Esophagus (tissue), 2 donors: ENCODE data around the gene VRK3. TPM values are rescaled to one million over a fixed set of nuclear protein-coding genes. Genes with fewer than 3 reads are reported as not detected.
"Not testable (repeated sequence)": the region's sequence is repeated elsewhere in the genome, so short reads cannot be mapped to it uniquely, and the experiment has no call there.

Experiments
- H3K27ac ChIP-seq, 2 donors: one replicate each; pipeline ENCODE4 v1.5.1; 2013; ENCODE audit warnings: low read depth in 2 of 2, mild to moderate bottlenecking in 2 of 2, inconsistent platforms in 1 of 2, low read length in 1 of 2, moderate library complexity in 1 of 2
- H3K27me3 ChIP-seq, 2 donors: one replicate each; pipeline ENCODE4 v1.6.1; 2013; ENCODE audit warnings: low read length in 2 of 2, control low read depth in 1 of 2, mild to moderate bottlenecking in 1 of 2; ENCODE audit not compliant: insufficient read depth in 2 of 2, control insufficient read depth in 1 of 2
- H3K36me3 ChIP-seq, 2 donors: one replicate each; pipeline ENCODE4 v1.6.1; 2013; ENCODE audit warnings: low read length in 1 of 2; ENCODE audit not compliant: control insufficient read depth in 2 of 2, insufficient read depth in 2 of 2
- H3K4me1 ChIP-seq, 2 donors: one replicate each; pipeline ENCODE4 v1.6.1; 2013; ENCODE audit warnings: low read length in 1 of 2; ENCODE audit not compliant: control insufficient read depth in 2 of 2, insufficient read depth in 2 of 2
- H3K4me3 ChIP-seq, 2 donors: one replicate each; pipeline ENCODE4 v1.5.1; 2013; ENCODE audit warnings: low read length in 2 of 2, mild to moderate bottlenecking in 2 of 2, low read depth in 1 of 2, moderate library complexity in 1 of 2
- H3K9me3 ChIP-seq, 2 donors: one replicate each; pipeline ENCODE4 v1.6.1; 2013; ENCODE audit warnings: mild to moderate bottlenecking in 2 of 2, low read depth in 1 of 2, low read length in 1 of 2, moderate library complexity in 1 of 2; ENCODE audit not compliant: control insufficient read depth in 2 of 2, insufficient read depth in 1 of 2
- WGBS, 2 donors: extraction: QIAGEN DNeasy Blood & Tissue Kit; methylation state at CpG; one replicate each; pipeline ENCODE4 v1.1.7; 2013; 5-methylcytosine and 5-hydroxymethylcytosine counted together
- polyA plus RNA-seq, 2 donors: library from polyadenylated mRNA; stranded (reverse); fragments of 200-250 nt; gene quantifications; one replicate each; pipeline ENCODE4 v1.2.3, GENCODE V29; 2013
- donor health status: healthy with polysubstance abuse.
- donor health status: Bipolar disorder and iron deficiency.

VRK3 gene
- polyA plus RNA-seq, 2 donors = 12.5 to 14.1 TPM

- H3K4me1 ChIP-seq = no peaks in the 10 kb centered on the region
- H3K9me3 ChIP-seq = no peaks in the 10 kb centered on the region
- no peaks in the 10 kb centered on the region for H3K27me3 ChIP-seq
- no peak overlapping the region for H3K27ac ChIP-seq
- 82 to 84% methylated on average over 8 of the region's 8 CpGs for WGBS, 2 donors
- no peaks in the 10 kb centered on the region for H3K36me3 ChIP-seq
- no peak overlapping the region for H3K4me3 ChIP-seq
Observed at GRCh38 chr19:49946415-49946814, 78.8 kb downstream of the VRK3 start.

- H3K9me3 ChIP-seq = not testable (repeated sequence)
Observed at GRCh38 chr19:49944567-49944966, 80.6 kb downstream of the VRK3 start.

GRCh38 chr19:49940482-49940791 lies 84.7 kb downstream of the VRK3 start:
- H3K27me3 ChIP-seq = no peaks in the 10 kb centered on the region
- WGBS, 2 donors = 85 to 88% methylated on average over 5 of the region's 5 CpGs
- H3K27ac ChIP-seq = no peak overlapping the region
- H3K36me3 ChIP-seq = no peaks in the 10 kb centered on the region
- no peaks in the 10 kb centered on the region for H3K9me3 ChIP-seq
- H3K4me3 ChIP-seq = no peak overlapping the region
- H3K4me1 ChIP-seq = peaks cover 0 to 2% of the 10 kb centered on the region in 2 donors

More at GRCh38 chr19:49944567-49944966, 80.6 kb downstream of the VRK3 start:
- 72 to 82% methylated on average over 5 of the region's 5 CpGs for WGBS, 2 donors
- not testable (repeated sequence) for H3K27me3 ChIP-seq, H3K27ac ChIP-seq, H3K4me1 ChIP-seq, H3K4me3 ChIP-seq, H3K36me3 ChIP-seq

GRCh38 chr19:49939721-49940481 lies 85.3 kb downstream of the VRK3 start:
- Histone ChIP-seq H3K27ac (no peak overlapping the region), H3K4me1 (peaks cover 0 to 2% of the 10 kb centered on the region in 2 donors), H3K36me3 (no peaks in the 10 kb centered on the region), H3K27me3 (no peaks in the 10 kb centered on the region), H3K4me3 (no peak overlapping the region), H3K9me3 (no peaks in the 10 kb centered on the region)
- whole genome bisulfite sequencing, 2 donors = 58 to 59% methylated on average over 7 of the region's 7 CpGs

- H3K4me1 ChIP-seq = peaks cover 0 to 2% of the 10 kb centered on the region in 2 donors
- H3K4me3 ChIP-seq = no peak overlapping the region
- no peaks in the 10 kb centered on the region for H3K9me3 ChIP-seq
- H3K27me3 ChIP-seq = no peaks in the 10 kb centered on the region
- WGBS, 2 donors = 70 to 78% methylated on average over 4 of the region's 4 CpGs
- no peak overlapping the region for H3K27ac ChIP-seq
- no peaks in the 10 kb centered on the region for H3K36me3 ChIP-seq
Observed at GRCh38 chr19:49938662-49939061, 86.5 kb downstream of the VRK3 start.

GRCh38 chr19:49937750-49938381 lies 87.3 kb downstream of the VRK3 start:
- peaks cover 0 to 2% of the 10 kb centered on the region in 2 donors for H3K4me1 ChIP-seq
- 15 to 19% methylated on average over 35 of the region's 35 CpGs for WGBS, 2 donors
- H3K27me3 ChIP-seq = no peaks in the 10 kb centered on the region
- no peak overlapping the region for H3K27ac ChIP-seq
- H3K4me3 ChIP-seq = no peak overlapping the region
- H3K9me3 ChIP-seq = no peaks in the 10 kb centered on the region
- no peaks in the 10 kb centered on the region for H3K36me3 ChIP-seq

- Histone ChIP-seq H3K27ac (no peak overlapping the region), H3K9me3 (no peaks in the 10 kb centered on the region), H3K36me3 (peaks cover 0 to 3% of the 10 kb centered on the region in 2 donors), H3K4me1 (peaks cover 0 to 2% of the 10 kb centered on the region in 2 donors), H3K4me3 (no peak overlapping the region), H3K27me3 (no peaks in the 10 kb centered on the region)
- WGBS, 2 donors = 61 to 66% methylated on average over 5 of the region's 5 CpGs
Observed at GRCh38 chr19:49936549-49936948, 88.6 kb downstream of the VRK3 start.

GRCh38 chr19:49933643-49934042 lies 91.5 kb downstream of the VRK3 start:
- Histone ChIP-seq H3K27ac (no peak overlapping the region), H3K4me1 (no peaks in the 10 kb centered on the region), H3K27me3 (no peaks in the 10 kb centered on the region), H3K4me3 (no peak overlapping the region), H3K9me3 (no peaks in the 10 kb centered on the region), H3K36me3 (peaks cover 0 to 3% of the 10 kb centered on the region in 2 donors)
- 80 to 89% methylated on average over 8 of the region's 8 CpGs for WGBS, 2 donors

GRCh38 chr19:49932731-49933131 lies 92.4 kb downstream of the VRK3 start:
- H3K27ac ChIP-seq = no peak overlapping the region
- H3K36me3 ChIP-seq = peaks cover 0 to 3% of the 10 kb centered on the region in 2 donors
- H3K9me3 ChIP-seq = no peaks in the 10 kb centered on the region
- H3K4me3 ChIP-seq = no peak overlapping the region
- no peaks in the 10 kb centered on the region for H3K27me3 ChIP-seq
- H3K4me1 ChIP-seq = peaks cover 0 to 3% of the 10 kb centered on the region in 2 donors
- 82 to 86% methylated on average over 24 to 25 of the region's 25 CpGs for WGBS, 2 donors

GRCh38 chr19:49932041-49932451 lies 93.1 kb downstream of the VRK3 start:
- no peaks in the 10 kb centered on the region for H3K9me3 ChIP-seq
- H3K27ac ChIP-seq = no peak overlapping the region
- no peaks in the 10 kb centered on the region for H3K27me3 ChIP-seq

More at GRCh38 chr19:49932041-49932451, 93.1 kb downstream of the VRK3 start:
- H3K4me1 ChIP-seq = peaks cover 0 to 6% of the 10 kb centered on the region in 2 donors
- H3K4me3 ChIP-seq = no peak overlapping the region
- peaks cover 0 to 7% of the 10 kb centered on the region in 2 donors for H3K36me3 ChIP-seq
- 83 to 91% methylated on average over 5 of the region's 5 CpGs for WGBS, 2 donors
